GM23338 (cell line): ENCODE data around the gene NUDCD2. TPM values are rescaled to one million over a fixed set of nuclear protein-coding genes. Genes with fewer than 3 reads are reported as not detected.

Source experiments
- ATAC-seq: fragments of 200-7000 bp; cut with Tn5 transposase; 3 replicates; pipeline ENCODE4 v1.9.1; 2020
- DNase-seq: peaks from one replicate; pipeline ENCODE4 v3.0.0-alpha.2; 2015; ENCODE audit warnings: low spot score
- H2AFZ ChIP-seq: fragments of 200-600 bp; sonication (generic); 2 replicates; pipeline ENCODE4 v1.8.0; 2016; ENCODE audit warnings: antibody characterized with exemption, mild to moderate bottlenecking, moderate library complexity
- H3F3A ChIP-seq: fragments of 200-600 bp; sonication (generic); replicated peaks from 2 replicates; pipeline ENCODE4 v1.8.0; 2017; ENCODE audit warnings: antibody characterized with exemption, mixed run types, low read depth
- H3K27ac ChIP-seq: fragments of 200-600 bp; sonication (generic); 2 replicates; pipeline ENCODE4 v1.6.1; 2016; ENCODE audit warnings: low read depth
- H3K27me3 ChIP-seq: fragments of 200-600 bp; sonication (generic); 2 replicates; pipeline ENCODE4 v1.8.0; 2016; ENCODE audit warnings: mild to moderate bottlenecking, mixed run types, moderate library complexity; ENCODE audit not compliant: insufficient read depth
- H3K36me3 ChIP-seq: fragments of 200-600 bp; sonication (generic); 2 replicates; pipeline ENCODE4 v1.8.0; 2016; ENCODE audit warnings: mild to moderate bottlenecking; ENCODE audit not compliant: insufficient read depth
- H3K4me1 ChIP-seq: fragments of 200-600 bp; sonication (generic); 2 replicates; pipeline ENCODE4 v1.8.0; 2016; ENCODE audit warnings: mild to moderate bottlenecking, moderate library complexity; ENCODE audit not compliant: insufficient read depth
- H3K4me2 ChIP-seq: fragments of 200-600 bp; sonication (generic); 2 replicates; pipeline ENCODE4 v1.7.1; 2017; ENCODE audit warnings: mixed run types
- H3K4me3 ChIP-seq: fragments of 200-600 bp; sonication (generic); 2 replicates; pipeline ENCODE4 v1.6.1; 2016; ENCODE audit warnings: mixed run types
- H3K79me2 ChIP-seq: fragments of 200-600 bp; sonication (generic); replicated peaks from 2 replicates; pipeline ENCODE4 v1.8.0; 2017; ENCODE audit warnings: mild to moderate bottlenecking; ENCODE audit not compliant: insufficient read depth
- H3K9me2 ChIP-seq: fragments of 200-600 bp; sonication (generic); 2 replicates; pipeline ENCODE4 v1.8.0; 2017; ENCODE audit not compliant: insufficient read depth
- H4K20me1 ChIP-seq: fragments of 200-600 bp; sonication (generic); replicated peaks from 2 replicates; pipeline ENCODE4 v1.8.0; 2017; ENCODE audit warnings: mild to moderate bottlenecking; ENCODE audit not compliant: insufficient read depth
- H3K27ac Mint-ChIP-seq: 2 replicates; pipeline ENCODE4 v1.8.0; 2020; ENCODE audit warnings: inconsistent platforms, mild to moderate bottlenecking, moderate library complexity, mixed read lengths
- H3K27me3 Mint-ChIP-seq: 3 replicates; pipeline ENCODE4 v1.8.0; 2022; ENCODE audit warnings: low read depth, mild to moderate bottlenecking, moderate library complexity, mixed read lengths, inconsistent platforms; ENCODE audit not compliant: insufficient read depth, poor library complexity
- H3K36me3 Mint-ChIP-seq: 3 replicates; pipeline ENCODE4 v1.8.0; 2021; ENCODE audit warnings: low read depth, mild to moderate bottlenecking, inconsistent platforms, moderate library complexity, mixed read lengths
- H3K4me1 Mint-ChIP-seq: 3 replicates; pipeline ENCODE4 v1.8.0; 2020; ENCODE audit warnings: mild to moderate bottlenecking, inconsistent platforms, mixed read lengths
- H3K4me3 Mint-ChIP-seq: 3 replicates; pipeline ENCODE4 v1.8.0; 2021; ENCODE audit warnings: moderate library complexity, mild to moderate bottlenecking, inconsistent platforms, mixed read lengths
- H3K9me3 Mint-ChIP-seq: 3 replicates; pipeline ENCODE4 v1.8.0; 2020; ENCODE audit warnings: moderate library complexity, mild to moderate bottlenecking, inconsistent platforms, mixed read lengths
- CTCF ChIP-seq, 2 experiments: fragments of 200-600 bp in 1 of 2; sonication (generic) in 1 of 2; conservative IDR thresholded peaks; 2 replicates each; pipeline versions ENCODE4 v1.5.1 to v1.6.1; 2016 to 2017; ENCODE audit warnings: antibody characterized with exemption in 2 of 2, low read depth in 2 of 2, mild to moderate bottlenecking in 2 of 2, moderate library complexity in 1 of 2
- EZH2 ChIP-seq: fragments of 200-600 bp; sonication (generic); IDR thresholded peaks from one replicate; pipeline ENCODE4 v1.8.0; 2017; ENCODE audit warnings: antibody characterized with exemption, mild to moderate bottlenecking, low read depth; ENCODE audit not compliant: unreplicated experiment
- EZH2phosphoT487 ChIP-seq: fragments of 200-600 bp; sonication (generic); IDR thresholded peaks from one replicate; pipeline ENCODE4 v1.8.1; 2018; ENCODE audit warnings: antibody characterized with exemption; ENCODE audit not compliant: unreplicated experiment
- NANOG ChIP-seq: IDR thresholded peaks from 2 replicates; pipeline ENCODE4 v1.6.1; 2016; ENCODE audit warnings: antibody characterized with exemption, borderline replicate concordance
- POLR2AphosphoS5 ChIP-seq: IDR thresholded peaks from 2 replicates; pipeline ENCODE4 v1.6.1; 2016; ENCODE audit warnings: antibody characterized with exemption, low read depth
- STAT1 ChIP-seq: IDR thresholded peaks from one replicate; pipeline ENCODE4 v1.6.1; 2016; ENCODE audit warnings: antibody characterized with exemption; ENCODE audit not compliant: unreplicated experiment
- ZNF114 ChIP-seq: fragments of 250-450 bp; sonication (Bioruptor Pico); IDR thresholded peaks from 2 replicates; pipeline ENCODE4 v1.5.0; 2020; ENCODE audit warnings: mild to moderate bottlenecking, moderate library complexity
- ZNF331 ChIP-seq: fragments of 250-450 bp; sonication (Bioruptor Pico); IDR thresholded peaks from 2 replicates; pipeline ENCODE4 v1.5.0; 2020; ENCODE audit warnings: low read depth, mild to moderate bottlenecking, moderate library complexity
- polyA plus RNA-seq: library from polyadenylated mRNA; unstranded; fragments of >200 nt; fragmentation: Nextera tagmentation; extraction: Ambion mirVana; gene quantifications from 2 replicates; pipeline ENCODE4 v1.2.1, GENCODE V29; 2016
- total RNA-seq: library from RNA; depleted of rRNA; stranded (reverse); fragments of >200 nt; shearing (Covaris generic); gene quantifications from 2 replicates; pipeline ENCODE4 v1.2.3, GENCODE V29; 2014
- TF ChIP-seq, protein P1 (sequence below): IDR thresholded peaks from 2 replicates; pipeline ENCODE4 v1.6.1; 2016; ENCODE audit warnings: antibody characterized with exemption

The NUDCD2 gene
- total and polyA plus RNA-seq, 2 experiments from 2014 or later, result 23.2 to 123 TPM

GRCh38 chr5:163478982-163479271, 19.0 kb upstream of the NUDCD2 start:
- ATAC-seq (no peak), DNase-seq (no peak)
- Histone ChIP-seq H3F3A (no peaks in the 10 kb centered on the region), H3K4me1 (no peaks in the 10 kb centered on the region), H3K27me3 (no peaks in the 10 kb centered on the region), H4K20me1 (no peaks in the 10 kb centered on the region), H3K36me3 (peaks cover 76% of the 10 kb centered on the region), H3K4me3 (no peak overlapping the region), H3K27ac (no peak overlapping the region), H3K4me2 (no peak overlapping the region), H2AFZ (no peak overlapping the region), H3K9me2 (no peaks in the 10 kb centered on the region), H3K79me2 (no peaks in the 10 kb centered on the region)
- no peak overlapping the region for H3K27ac Mint-ChIP-seq
- H3K9me3 Mint-ChIP-seq, result no peaks in the 10 kb centered on the region
- no peak for TF ChIP-seq NANOG
- TF ChIP-seq EZH2phosphoT487, result no peak
- TF ChIP-seq ZNF331 (CRISPR knock-in tag), result no peak
- TF ChIP-seq ZNF114 (CRISPR knock-in tag), result no peak
- TF ChIP-seq EZH2, result no peak
- no peak for TF ChIP-seq STAT1
- H3K4me3 Mint-ChIP-seq, result no peak overlapping the region
- no peaks in the 10 kb centered on the region for H3K27me3 Mint-ChIP-seq
- no peaks in the 10 kb centered on the region for H3K4me1 Mint-ChIP-seq
- peaks cover 86% of the 10 kb centered on the region for H3K36me3 Mint-ChIP-seq

- Histone ChIP-seq H3K4me2 (no peak overlapping the region), H3K4me1 (no peaks in the 10 kb centered on the region), H3K27me3 (no peaks in the 10 kb centered on the region), H3K4me3 (no peak overlapping the region), H3K27ac (no peak overlapping the region), H3K79me2 (no peaks in the 10 kb centered on the region), H3K9me2 (no peaks in the 10 kb centered on the region), H3F3A (no peaks in the 10 kb centered on the region), H2AFZ (no peak overlapping the region), H3K36me3 (peaks cover 76% of the 10 kb centered on the region), H4K20me1 (no peaks in the 10 kb centered on the region)
- DNase-seq (no peak), ATAC-seq (no peak)
- Mint-ChIP-seq H3K36me3 (peaks cover 85% of the 10 kb centered on the region), H3K27me3 (no peaks in the 10 kb centered on the region), H3K4me3 (no peak overlapping the region), H3K27ac (no peak overlapping the region), H3K9me3 (no peaks in the 10 kb centered on the region), H3K4me1 (no peaks in the 10 kb centered on the region)
- TF ChIP-seq CTCF (conservative IDR thresholded peaks at IDR 0.05; ENCODE audit: low read depth in 2 of 2) (no peak), EZH2 (no peak), EZH2phosphoT487 (no peak), NANOG (no peak), POLR2AphosphoS5 (no peak), ZNF331 (CRISPR knock-in tag) (no peak)
- TF ChIP-seq, protein P1, sequence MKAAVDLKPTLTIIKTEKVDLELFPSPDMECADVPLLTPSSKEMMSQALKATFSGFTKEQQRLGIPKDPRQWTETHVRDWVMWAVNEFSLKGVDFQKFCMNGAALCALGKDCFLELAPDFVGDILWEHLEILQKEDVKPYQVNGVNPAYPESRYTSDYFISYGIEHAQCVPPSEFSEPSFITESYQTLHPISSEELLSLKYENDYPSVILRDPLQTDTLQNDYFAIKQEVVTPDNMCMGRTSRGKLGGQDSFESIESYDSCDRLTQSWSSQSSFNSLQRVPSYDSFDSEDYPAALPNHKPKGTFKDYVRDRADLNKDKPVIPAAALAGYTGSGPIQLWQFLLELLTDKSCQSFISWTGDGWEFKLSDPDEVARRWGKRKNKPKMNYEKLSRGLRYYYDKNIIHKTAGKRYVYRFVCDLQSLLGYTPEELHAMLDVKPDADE, result no peak
These were observed 18.5 kb upstream of the NUDCD2 start for GRCh38 chr5:163478126-163478981.
